PFSK-1 (cell line): Measurements from ENCODE around the gene TMIGD3.

ENCODE experiments used
- FOXP2 ChIP-seq: optimal IDR thresholded peaks from 2 replicates; pipeline ENCODE3; 2011; ENCODE audit warnings: borderline replicate concordance, control low read depth, inconsistent platforms; ENCODE audit not compliant: insufficient read depth; ENCODE audit errors: extremely low read length, extremely low read depth
- SIN3A ChIP-seq: IDR thresholded peaks from 2 replicates; pipeline ENCODE4 v1.6.1; 2012; ENCODE audit warnings: mild to moderate bottlenecking, low read length, moderate library complexity, borderline replicate concordance; ENCODE audit not compliant: insufficient read depth
- TAF1 ChIP-seq: IDR thresholded peaks from 2 replicates; pipeline ENCODE4 v1.6.1; 2012; ENCODE audit warnings: low read length, control low read depth, borderline replicate concordance; ENCODE audit not compliant: insufficient read depth
- TF ChIP-seq, protein P1 (sequence below), 2 experiments: IDR thresholded peaks; 2 replicates each; pipeline versions ENCODE4 v1.6.1 to v1.8.0; 2011 to 2012; ENCODE audit warnings: low read depth in 2 of 2, low read length in 2 of 2, control low read depth in 1 of 2, inconsistent platforms in 1 of 2, mild to moderate bottlenecking in 1 of 2, moderate library complexity in 1 of 2; ENCODE audit not compliant: insufficient read depth in 1 of 2

DNA sequence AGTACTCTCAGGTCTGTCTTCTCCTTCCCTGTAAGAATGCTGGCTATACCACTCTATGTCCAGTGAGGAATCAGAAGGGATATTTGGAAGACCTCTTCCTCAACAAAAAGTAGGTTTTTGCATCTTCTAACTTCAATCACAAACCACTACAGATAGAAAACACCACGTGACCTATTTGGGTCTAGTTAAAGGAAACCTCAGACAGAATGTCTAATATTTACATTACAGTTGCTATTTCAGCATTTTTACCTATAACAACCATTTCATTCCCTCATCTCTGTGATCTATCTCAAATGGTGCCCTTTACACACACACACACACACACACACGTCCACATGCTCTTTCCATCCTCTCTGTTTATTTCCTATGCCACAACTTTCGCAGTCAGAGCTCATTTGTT is 7.9 kb upstream of the TMIGD3 start:
- TF ChIP-seq, protein P1, sequence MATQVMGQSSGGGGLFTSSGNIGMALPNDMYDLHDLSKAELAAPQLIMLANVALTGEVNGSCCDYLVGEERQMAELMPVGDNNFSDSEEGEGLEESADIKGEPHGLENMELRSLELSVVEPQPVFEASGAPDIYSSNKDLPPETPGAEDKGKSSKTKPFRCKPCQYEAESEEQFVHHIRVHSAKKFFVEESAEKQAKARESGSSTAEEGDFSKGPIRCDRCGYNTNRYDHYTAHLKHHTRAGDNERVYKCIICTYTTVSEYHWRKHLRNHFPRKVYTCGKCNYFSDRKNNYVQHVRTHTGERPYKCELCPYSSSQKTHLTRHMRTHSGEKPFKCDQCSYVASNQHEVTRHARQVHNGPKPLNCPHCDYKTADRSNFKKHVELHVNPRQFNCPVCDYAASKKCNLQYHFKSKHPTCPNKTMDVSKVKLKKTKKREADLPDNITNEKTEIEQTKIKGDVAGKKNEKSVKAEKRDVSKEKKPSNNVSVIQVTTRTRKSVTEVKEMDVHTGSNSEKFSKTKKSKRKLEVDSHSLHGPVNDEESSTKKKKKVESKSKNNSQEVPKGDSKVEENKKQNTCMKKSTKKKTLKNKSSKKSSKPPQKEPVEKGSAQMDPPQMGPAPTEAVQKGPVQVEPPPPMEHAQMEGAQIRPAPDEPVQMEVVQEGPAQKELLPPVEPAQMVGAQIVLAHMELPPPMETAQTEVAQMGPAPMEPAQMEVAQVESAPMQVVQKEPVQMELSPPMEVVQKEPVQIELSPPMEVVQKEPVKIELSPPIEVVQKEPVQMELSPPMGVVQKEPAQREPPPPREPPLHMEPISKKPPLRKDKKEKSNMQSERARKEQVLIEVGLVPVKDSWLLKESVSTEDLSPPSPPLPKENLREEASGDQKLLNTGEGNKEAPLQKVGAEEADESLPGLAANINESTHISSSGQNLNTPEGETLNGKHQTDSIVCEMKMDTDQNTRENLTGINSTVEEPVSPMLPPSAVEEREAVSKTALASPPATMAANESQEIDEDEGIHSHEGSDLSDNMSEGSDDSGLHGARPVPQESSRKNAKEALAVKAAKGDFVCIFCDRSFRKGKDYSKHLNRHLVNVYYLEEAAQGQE (IDR thresholded peaks at IDR 0.05; ENCODE audit: insufficient read depth in 1 of 2, low read depth in 2 of 2, low read length in 2 of 2): no peak
- TF ChIP-seq SIN3A: no peak
- TF ChIP-seq FOXP2: no peak
- no peak for TF ChIP-seq TAF1
